OCI-LY7 (cell line): Measurements from ENCODE around the gene AMPD2. TPM values are rescaled to one million over a fixed set of nuclear protein-coding genes. Genes with fewer than 3 reads are reported as not detected.
A peak's percentile ranks its signal among the peaks of the same experiment; 100 is the strongest.
"Not testable (repeated sequence)": the region's sequence is repeated elsewhere in the genome, so short reads cannot be mapped to it uniquely, and the experiment has no call there.

Experiments used
- BruUV-seq: library from RNA; stranded (reverse); fragments of 400-500 nt; replicated peaks from 2 replicates; lab custom pipeline; 2021; lab: Mats Ljungman, UMichigan
- CTCF ChIA-PET: fragments of 300-600 bp; sonication (Branson Sonifier 250); formaldehyde crosslinking; loops from one replicate; lab custom pipeline; 2022; ENCODE audit warnings: antibody characterized with exemption; ENCODE audit not compliant: unreplicated experiment; lab: Charles Lee
- POLR2A ChIA-PET: fragments of 300-600 bp; sonication (Branson Sonifier 250); formaldehyde crosslinking; loops from one replicate; lab custom pipeline; 2022; ENCODE audit warnings: antibody characterized with exemption; lab: Charles Lee
- DNase-seq: peaks from one replicate; pipeline ENCODE4 v3.0.0-alpha.2; 2015; ENCODE audit warnings: low spot score
- H2AFZ ChIP-seq: fragments of 200-600 bp; sonication (generic), shearing (Covaris generic); 2 replicates; pipeline ENCODE4 v1.6.1; 2014; ENCODE audit warnings: mild to moderate bottlenecking, antibody characterized with exemption, low read length, moderate library complexity
- H3K27ac ChIP-seq: fragments of 200-600 bp; sonication (generic); 2 replicates; pipeline ENCODE4 v1.5.1; 2014; ENCODE audit warnings: mixed run types, low read depth, mild to moderate bottlenecking, moderate library complexity, low read length, inconsistent platforms; ENCODE audit not compliant: poor library complexity, severe bottlenecking
- H3K36me3 ChIP-seq: fragments of 200-600 bp; sonication (generic); 2 replicates; pipeline ENCODE4 v1.6.1; 2014; ENCODE audit warnings: mild to moderate bottlenecking, antibody characterized with exemption, low read length, moderate library complexity, mixed read lengths; ENCODE audit not compliant: insufficient read depth
- H3K4me1 ChIP-seq: fragments of 200-600 bp; sonication (generic); 2 replicates; pipeline ENCODE4 v1.5.1; 2014; ENCODE audit warnings: mild to moderate bottlenecking, low read length; ENCODE audit not compliant: insufficient read depth, poor library complexity, severe bottlenecking
- H3K4me2 ChIP-seq: fragments of 200-600 bp; sonication (generic); 2 replicates; pipeline ENCODE4 v1.6.1; 2014; ENCODE audit warnings: mild to moderate bottlenecking, low read length
- H3K4me3 ChIP-seq: fragments of 200-600 bp; sonication (generic); 2 replicates; pipeline ENCODE4 v1.5.1; 2014; ENCODE audit warnings: mild to moderate bottlenecking, low read depth, low read length; ENCODE audit not compliant: poor library complexity, severe bottlenecking
- H3K79me2 ChIP-seq: fragments of 200-600 bp; sonication (generic); 2 replicates; pipeline ENCODE4 v1.6.1; 2016; ENCODE audit warnings: low read depth, mild to moderate bottlenecking, low read length, moderate library complexity, mixed read lengths; ENCODE audit not compliant: insufficient read depth
- H3K9me2 ChIP-seq: fragments of 200-600 bp; sonication (generic); 2 replicates; pipeline ENCODE4 v1.6.1; 2016; ENCODE audit warnings: mild to moderate bottlenecking, low read length, mixed read lengths; ENCODE audit not compliant: insufficient read depth
- H3K9me3 ChIP-seq: fragments of 200-600 bp; sonication (generic); 2 replicates; pipeline ENCODE4 v1.6.1; 2014; ENCODE audit warnings: mild to moderate bottlenecking, mixed run types, low read length, mixed read lengths
- H4K20me1 ChIP-seq: fragments of 200-600 bp; sonication (generic); 2 replicates; pipeline ENCODE4 v1.6.1; 2014; ENCODE audit warnings: mild to moderate bottlenecking, antibody characterized with exemption, low read length, moderate library complexity, mixed read lengths; ENCODE audit not compliant: insufficient read depth
- CTCF ChIP-seq: fragments of 200-600 bp; sonication (generic); conservative IDR thresholded peaks from 2 replicates; pipeline ENCODE4 v1.5.1; 2014; ENCODE audit warnings: mild to moderate bottlenecking, antibody characterized with exemption, low read length, moderate library complexity, mixed read lengths
- EZH2phosphoT487 ChIP-seq: fragments of 200-600 bp; sonication (generic); IDR thresholded peaks from 2 replicates; pipeline ENCODE4 v1.6.1; 2018; ENCODE audit warnings: low read depth, borderline replicate concordance, mild to moderate bottlenecking, mixed run types, antibody characterized with exemption, low read length, moderate library complexity, mixed read lengths
- intact Hi-C: fragments of 100-400 bp; cut with micrococcal nuclease; formaldehyde crosslinking; loops from one replicate; pipeline ENCODE4 v1.10.0; 2022; ENCODE audit not compliant: unreplicated experiment
- total RNA-seq, 2 experiments: library from RNA; depleted of rRNA in 1 of 2; stranded (reverse); fragments of >200 nt in 1 of 2; shearing (Covaris generic) in 1 of 2; gene quantifications; 2 replicates each; pipeline ENCODE4 v1.2.3, GENCODE V29; 2014 to 2022

Gene AMPD2
- total RNA-seq, 2 experiments from 2014 or later = 51.8 to 66.2 TPM

DNA sequence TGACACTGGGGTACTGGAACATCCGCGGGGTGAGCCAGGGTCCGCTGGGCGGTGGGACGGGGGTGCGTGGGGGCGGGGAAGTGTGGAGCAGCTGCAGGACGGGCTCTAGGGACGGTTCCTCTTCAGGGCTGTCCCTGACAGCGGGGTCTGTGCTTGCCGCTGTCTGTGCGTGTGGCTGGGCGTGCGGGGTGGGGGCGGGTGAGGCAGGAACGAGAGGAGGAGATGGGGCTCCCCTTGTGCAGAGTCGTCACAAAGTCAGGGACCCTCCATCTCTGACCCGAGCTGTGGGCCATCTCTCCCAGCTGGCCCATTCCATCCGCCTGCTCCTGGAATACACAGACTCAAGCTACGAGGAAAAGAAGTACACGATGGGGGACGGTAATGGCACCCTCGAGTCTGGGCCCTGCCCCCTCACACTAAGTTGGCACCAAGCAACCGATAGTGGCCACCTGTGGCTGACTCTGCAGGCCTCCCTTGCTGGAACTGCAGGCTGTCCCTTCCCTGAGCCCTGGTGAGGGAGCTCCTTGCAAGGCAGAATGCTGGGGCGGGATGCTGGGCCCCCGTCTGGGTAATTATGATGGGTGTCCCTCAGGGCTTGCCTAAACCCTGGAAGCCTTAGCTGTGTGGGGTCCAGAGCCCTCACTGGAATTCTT, 48.6 kb downstream of the AMPD2 start:
- H2AFZ ChIP-seq = peak overlapping the region; percentile 51; the same call in 1 of the 2 replicates

DNA sequence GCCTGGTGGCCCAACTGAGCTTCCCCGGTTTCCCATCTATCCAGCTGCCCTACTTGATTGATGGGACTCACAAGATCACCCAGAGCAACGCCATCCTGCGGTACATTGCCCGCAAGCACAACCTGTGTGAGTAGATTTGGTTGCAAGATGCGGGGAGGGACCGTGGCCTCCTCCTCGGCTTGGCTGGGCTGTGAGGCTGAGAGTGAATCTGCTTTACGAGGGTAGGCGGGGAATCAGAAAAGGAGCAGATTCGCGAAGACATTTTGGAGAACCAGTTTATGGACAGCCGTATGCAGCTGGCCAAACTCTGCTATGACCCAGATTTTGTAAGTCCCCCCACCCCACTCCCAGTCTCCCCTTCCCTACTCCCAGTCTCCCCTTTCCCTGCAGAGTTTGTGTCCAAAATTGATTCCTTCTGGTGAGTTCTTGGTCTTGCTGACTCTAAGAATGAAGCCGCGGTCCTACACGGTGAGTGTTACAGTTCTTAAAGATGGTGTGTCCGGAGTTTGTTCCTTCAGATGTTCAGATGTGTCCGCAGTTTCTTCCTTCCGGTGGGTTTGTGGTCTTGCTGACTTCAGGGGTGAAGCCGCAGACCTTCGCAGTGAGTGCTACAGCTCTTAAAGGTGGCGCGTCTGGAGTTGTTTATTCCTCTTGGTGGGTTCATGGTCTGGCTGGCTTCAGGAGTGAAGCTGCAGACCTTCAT, 49.8 kb downstream of the AMPD2 start:
- no peaks in the 10 kb centered on the region for H3K9me2 ChIP-seq
- intact Hi-C loops = no loop called here
- H4K20me1 ChIP-seq = no peaks in the 10 kb centered on the region
- no TSS peak for BruUV-seq
- no peaks in the 10 kb centered on the region for H3K36me3 ChIP-seq
- H3K4me2 ChIP-seq = no peak overlapping the region; the same call in 1 of the 2 replicates
- DNase-seq = peak; percentile 17
- H3K4me3 ChIP-seq = no peak overlapping the region
- ChIA-PET POLR2A (interaction anchor here (0.6 kb wide), 1 partner anchor 391 kb away, joined by 3 read pairs; no protein-coding TSS in a partner anchor), CTCF (interaction anchor here (0.5 kb wide), 1 partner anchor 186 kb away, joined by 9 read pairs; the partner anchor contains the start of gene ATXN7L2)
- peak overlapping the region; percentile 49; the same call in 1 of the 2 replicates for H2AFZ ChIP-seq
- no peak overlapping the region for H3K27ac ChIP-seq
- H3K79me2 ChIP-seq = no peaks in the 10 kb centered on the region
- no peaks in the 10 kb centered on the region for H3K4me1 ChIP-seq
- H3K9me3 ChIP-seq = no peaks in the 10 kb centered on the region
- TF ChIP-seq CTCF (no peak), EZH2phosphoT487 (no peak)

More for the DNA sequence above, 48.6 kb downstream of the AMPD2 start:
- no peaks in the 10 kb centered on the region for H3K9me2 ChIP-seq
- H3K36me3 ChIP-seq = no peaks in the 10 kb centered on the region
- BruUV-seq = no TSS peak
- intact Hi-C loops = no loop called here
- H3K4me3 ChIP-seq = no peak overlapping the region
- H3K9me3 ChIP-seq = no peaks in the 10 kb centered on the region
- no peak overlapping the region for H3K27ac ChIP-seq
- H3K4me1 ChIP-seq = peaks cover 4% of the 10 kb centered on the region
- CTCF ChIA-PET = no interaction called here
- TF ChIP-seq EZH2phosphoT487 = no peak
- TF ChIP-seq CTCF = no peak
- POLR2A ChIA-PET = no interaction called here
- DNase-seq = no peak
- no peaks in the 10 kb centered on the region for H3K79me2 ChIP-seq
- H4K20me1 ChIP-seq = no peaks in the 10 kb centered on the region
- peak overlapping the region; percentile 7; the same call in 1 of the 2 replicates for H3K4me2 ChIP-seq

GRCh38 chr1:109669949-109670302, 50.3 kb downstream of the AMPD2 start:
- CTCF ChIA-PET = interaction anchor here (0.5 kb wide), 1 partner anchor 186 kb away, joined by 9 read pairs; the partner anchor contains the start of gene ATXN7L2
- H3K4me1 ChIP-seq, H3K9me3 ChIP-seq, DNase-seq, H3K4me2 ChIP-seq, intact Hi-C loops, H3K9me2 ChIP-seq, H3K4me3 ChIP-seq, H3K36me3 ChIP-seq, BruUV-seq, H3K79me2 ChIP-seq, H3K27ac ChIP-seq, H4K20me1 ChIP-seq: not testable (repeated sequence)
- POLR2A ChIA-PET = interaction anchor here (0.6 kb wide), 1 partner anchor 390 kb away, joined by 3 read pairs; no protein-coding TSS in a partner anchor
- peak overlapping the region; percentile 49; the same call in 1 of the 2 replicates for H2AFZ ChIP-seq
